Anterior cingulate cortex (tissue), 58 donors: ENCODE measurements around the gene VTI1A.
A peak's percentile ranks its signal among the peaks of the same experiment; 100 is the strongest.

Experiments used
- DNase-seq, 58 donors: peaks; one replicate each; lab custom pipeline; 2025; lab: John Stamatoyannopoulos, UW

Gene VTI1A

GRCh38 chr10:112792487-112793201 lies 345.6 kb downstream of the VTI1A start:
- DNase-seq = peak in 42 of 58 donors; percentile 7 to 70 (median 32)

GRCh38 chr10:112793202-112793921 lies 346.3 kb downstream of the VTI1A start:
- DNase-seq = no peak

GRCh38 chr10:112794201-112794600 lies 347.2 kb downstream of the VTI1A start:
- DNase-seq = no peak

GRCh38 chr10:112795067-112795466 lies 348.1 kb downstream of the VTI1A start:
- no peak for DNase-seq

- no peak for DNase-seq
Observed at GRCh38 chr10:112797197-112797596, 350.2 kb downstream of the VTI1A start.

GRCh38 chr10:112797855-112798254 lies 350.8 kb downstream of the VTI1A start:
- DNase-seq = no peak

GRCh38 chr10:112799038-112799437 lies 352.0 kb downstream of the VTI1A start:
- DNase-seq = no peak

- no peak for DNase-seq
Observed at GRCh38 chr10:112799726-112800510, 352.9 kb downstream of the VTI1A start.

- no peak for DNase-seq
Observed at GRCh38 chr10:112801004-112801403, 354.0 kb downstream of the VTI1A start.

- no peak for DNase-seq
Observed at GRCh38 chr10:112801748-112802147, 354.7 kb downstream of the VTI1A start.

GRCh38 chr10:112802411-112803022 lies 355.5 kb downstream of the VTI1A start:
- no peak for DNase-seq

GRCh38 chr10:112803961-112804401 lies 357.0 kb downstream of the VTI1A start:
- DNase-seq = peak in 12 of 58 donors; percentile 5 to 24 (median 12)

GRCh38 chr10:112805254-112805590 lies 358.2 kb downstream of the VTI1A start:
- no peak for DNase-seq

GRCh38 chr10:112805701-112806100 lies 358.7 kb downstream of the VTI1A start:
- DNase-seq = no peak

- DNase-seq = no peak
Observed at GRCh38 chr10:112807013-112807412, 360.0 kb downstream of the VTI1A start.

GRCh38 chr10:112809736-112810135 lies 362.7 kb downstream of the VTI1A start:
- DNase-seq = no peak

GRCh38 chr10:112810711-112811151 lies 363.7 kb downstream of the VTI1A start:
- no peak for DNase-seq

- peak in 6 of 58 donors; percentile 8 to 25 (median 12) for DNase-seq
Observed at GRCh38 chr10:112811741-112812551, 364.9 kb downstream of the VTI1A start.

GRCh38 chr10:112812586-112812985 lies 365.6 kb downstream of the VTI1A start:
- DNase-seq = no peak
